GM18511 (cell line): ENCODE results near the gene ENAM.

Experiments
- ATAC-seq: cut with Tn5 transposase; IDR thresholded peaks from one replicate; pipeline ENCODE4 v1.9.1; 2021; ENCODE audit warnings: mild to moderate bottlenecking, moderate library complexity; ENCODE audit not compliant: unreplicated experiment

The ENAM gene, protein sequence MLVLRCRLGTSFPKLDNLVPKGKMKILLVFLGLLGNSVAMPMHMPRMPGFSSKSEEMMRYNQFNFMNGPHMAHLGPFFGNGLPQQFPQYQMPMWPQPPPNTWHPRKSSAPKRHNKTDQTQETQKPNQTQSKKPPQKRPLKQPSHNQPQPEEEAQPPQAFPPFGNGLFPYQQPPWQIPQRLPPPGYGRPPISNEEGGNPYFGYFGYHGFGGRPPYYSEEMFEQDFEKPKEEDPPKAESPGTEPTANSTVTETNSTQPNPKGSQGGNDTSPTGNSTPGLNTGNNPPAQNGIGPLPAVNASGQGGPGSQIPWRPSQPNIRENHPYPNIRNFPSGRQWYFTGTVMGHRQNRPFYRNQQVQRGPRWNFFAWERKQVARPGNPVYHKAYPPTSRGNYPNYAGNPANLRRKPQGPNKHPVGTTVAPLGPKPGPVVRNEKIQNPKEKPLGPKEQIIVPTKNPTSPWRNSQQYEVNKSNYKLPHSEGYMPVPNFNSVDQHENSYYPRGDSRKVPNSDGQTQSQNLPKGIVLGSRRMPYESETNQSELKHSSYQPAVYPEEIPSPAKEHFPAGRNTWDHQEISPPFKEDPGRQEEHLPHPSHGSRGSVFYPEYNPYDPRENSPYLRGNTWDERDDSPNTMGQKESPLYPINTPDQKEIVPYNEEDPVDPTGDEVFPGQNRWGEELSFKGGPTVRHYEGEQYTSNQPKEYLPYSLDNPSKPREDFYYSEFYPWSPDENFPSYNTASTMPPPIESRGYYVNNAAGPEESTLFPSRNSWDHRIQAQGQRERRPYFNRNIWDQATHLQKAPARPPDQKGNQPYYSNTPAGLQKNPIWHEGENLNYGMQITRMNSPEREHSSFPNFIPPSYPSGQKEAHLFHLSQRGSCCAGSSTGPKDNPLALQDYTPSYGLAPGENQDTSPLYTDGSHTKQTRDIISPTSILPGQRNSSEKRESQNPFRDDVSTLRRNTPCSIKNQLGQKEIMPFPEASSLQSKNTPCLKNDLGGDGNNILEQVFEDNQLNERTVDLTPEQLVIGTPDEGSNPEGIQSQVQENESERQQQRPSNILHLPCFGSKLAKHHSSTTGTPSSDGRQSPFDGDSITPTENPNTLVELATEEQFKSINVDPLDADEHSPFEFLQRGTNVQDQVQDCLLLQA

DNA sequence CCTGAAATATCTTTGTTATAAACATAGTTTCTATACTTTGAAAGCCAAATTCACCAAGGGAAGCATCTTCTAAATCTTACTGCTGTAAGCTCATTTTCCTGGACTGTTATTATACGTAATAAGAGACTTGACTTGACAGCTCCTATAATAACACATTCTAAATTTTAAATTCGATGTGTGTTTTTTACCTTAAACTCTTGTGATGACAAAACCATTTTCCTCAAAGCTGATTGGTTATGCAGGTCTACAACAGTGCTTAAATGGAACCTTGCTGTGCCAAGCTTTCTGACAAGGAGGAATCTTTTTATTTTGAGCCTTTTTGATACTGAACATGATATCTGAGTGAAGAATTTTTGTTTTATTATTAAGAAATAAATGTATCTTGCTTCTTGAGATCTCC is at the start of gene ENAM:
Gene ENAM, plus strand, starts transcription at position 301 of the 400 bp plus-strand sequence. CDS start 757 bp downstream, outside the sequence.
- ATAC-seq = no peak

DNA sequence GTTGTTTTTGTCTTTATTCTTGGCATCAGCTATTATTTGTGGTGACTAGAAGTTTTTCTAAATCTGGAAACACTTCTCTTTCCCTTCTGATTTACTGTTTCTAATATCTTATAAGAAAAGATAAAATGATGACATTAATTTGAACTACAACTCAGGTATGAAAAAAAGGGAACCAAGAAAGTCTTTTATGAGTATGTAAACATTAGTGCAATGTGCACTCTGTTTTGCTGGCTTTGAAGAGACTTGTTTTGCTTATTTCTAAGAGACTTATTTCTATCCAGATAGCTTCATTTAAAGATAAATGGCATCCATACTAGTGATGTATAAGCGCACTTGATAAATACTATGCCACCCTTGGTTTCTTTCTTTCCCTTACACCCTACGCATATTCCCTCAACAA is 46.6 kb upstream of the ENAM start:
- no peak for ATAC-seq

DNA sequence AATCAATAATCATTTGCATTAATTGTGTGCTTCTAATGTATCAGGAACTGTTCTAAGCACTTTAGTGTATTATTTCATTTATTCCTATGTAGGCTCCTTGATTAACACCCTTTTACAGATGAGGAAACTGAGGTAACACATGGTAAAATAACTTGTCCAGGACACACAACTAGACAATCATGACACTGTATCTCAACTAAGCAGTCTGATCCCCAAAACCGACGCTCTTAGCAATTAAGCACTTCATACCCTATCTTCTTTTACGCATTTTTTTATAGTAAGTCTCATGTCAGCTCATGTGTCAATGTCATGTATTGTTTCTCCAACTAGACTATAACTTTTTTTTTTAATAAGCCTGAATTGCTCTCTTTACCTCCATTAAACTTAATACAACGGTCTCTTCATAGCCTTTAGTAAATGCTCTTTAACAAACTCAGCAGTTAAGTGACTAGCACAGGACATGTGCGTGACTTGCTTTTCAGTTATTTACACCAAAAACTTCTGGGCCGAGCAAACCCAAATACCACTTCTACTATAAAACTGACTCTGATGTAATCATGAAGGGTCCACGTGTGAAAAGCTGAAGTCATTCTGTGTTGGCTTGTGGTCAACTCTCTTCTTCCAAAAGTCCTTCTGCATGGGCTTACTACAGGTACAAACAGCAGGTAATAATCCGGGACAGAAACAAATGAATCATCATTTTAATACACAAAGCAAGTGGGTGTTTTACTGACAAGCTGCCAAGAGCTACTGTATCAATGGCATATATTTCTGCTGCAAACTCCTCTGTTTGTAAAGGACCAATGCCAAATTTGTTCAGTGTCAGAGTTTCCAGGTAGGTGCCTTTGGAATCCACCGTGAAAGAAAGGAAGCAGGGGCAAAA is 44.4 kb upstream of the ENAM start:
- no peak for ATAC-seq

DNA sequence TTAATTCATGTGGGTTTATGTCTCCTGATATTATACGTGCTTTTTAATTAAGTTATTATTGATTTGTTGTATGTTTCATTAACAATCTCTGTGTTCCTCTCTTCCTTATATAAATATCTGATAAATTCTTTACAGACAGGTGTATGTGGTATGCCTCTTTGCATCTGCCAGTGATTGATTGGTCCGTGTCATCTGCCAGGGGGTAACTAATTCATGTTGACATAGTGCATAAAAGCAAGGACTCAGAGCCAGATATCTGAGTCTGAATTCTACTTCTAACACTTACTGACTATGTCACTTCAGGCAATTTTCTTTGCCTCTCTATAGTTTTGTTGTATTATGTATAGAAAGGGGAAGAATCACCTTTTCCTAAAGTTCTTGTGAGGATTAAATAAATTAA is 41.7 kb upstream of the ENAM start:
- no peak for ATAC-seq

DNA sequence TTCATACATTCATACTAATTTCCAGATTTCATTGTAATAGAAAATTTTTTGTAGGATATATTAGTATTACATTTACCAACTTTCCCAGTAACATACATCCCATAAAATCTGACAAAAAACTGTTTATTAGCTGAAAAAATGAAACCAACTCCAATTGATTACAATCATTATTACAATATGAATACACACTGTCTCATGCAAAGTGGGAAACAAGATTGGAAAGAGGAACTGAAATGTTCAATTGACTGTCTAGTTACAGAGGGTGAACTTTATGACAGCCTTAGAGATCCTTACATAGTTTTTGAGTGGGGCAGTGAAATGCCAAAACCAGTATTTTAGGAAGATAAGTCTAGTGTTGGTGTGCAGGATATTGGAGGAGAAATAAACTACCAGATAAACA is 38.8 kb upstream of the ENAM start:
- peak; percentile 99 for ATAC-seq

DNA sequence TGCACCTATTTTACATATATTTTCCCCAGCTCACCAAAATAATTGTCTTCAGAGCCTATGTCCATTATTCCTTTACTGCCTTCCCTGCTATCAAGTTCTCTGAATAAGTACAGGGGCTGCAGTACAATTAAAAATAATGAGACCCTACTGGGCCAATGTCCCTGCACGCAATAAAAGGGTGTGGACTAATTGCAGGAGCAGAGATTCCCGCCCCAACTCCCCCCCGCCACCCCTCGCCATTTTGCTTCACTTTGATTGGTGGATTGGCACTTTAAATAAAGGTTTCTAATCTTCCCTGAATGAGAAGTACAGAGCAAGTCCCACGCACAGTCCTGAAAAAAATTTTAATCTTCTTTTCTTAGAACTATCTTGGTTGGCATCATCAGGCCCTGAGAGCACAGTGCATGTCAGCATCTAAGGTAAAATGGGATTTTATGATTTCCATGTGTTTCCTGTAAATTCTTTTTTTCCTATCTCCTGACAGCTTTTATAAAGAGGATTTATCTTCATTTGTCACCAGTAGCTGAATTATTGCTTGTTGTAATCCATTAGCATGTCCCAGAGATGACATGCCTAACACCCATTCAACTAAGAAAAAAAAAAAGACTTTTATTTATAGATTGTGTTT is 36.5 kb upstream of the ENAM start, which contains the start of gene AMBN:
Gene AMBN, plus strand, starts transcription at position 302 of the 628 bp plus-strand sequence. Its CDS starts 103 bp downstream, at position 405.
- no peak for ATAC-seq

DNA sequence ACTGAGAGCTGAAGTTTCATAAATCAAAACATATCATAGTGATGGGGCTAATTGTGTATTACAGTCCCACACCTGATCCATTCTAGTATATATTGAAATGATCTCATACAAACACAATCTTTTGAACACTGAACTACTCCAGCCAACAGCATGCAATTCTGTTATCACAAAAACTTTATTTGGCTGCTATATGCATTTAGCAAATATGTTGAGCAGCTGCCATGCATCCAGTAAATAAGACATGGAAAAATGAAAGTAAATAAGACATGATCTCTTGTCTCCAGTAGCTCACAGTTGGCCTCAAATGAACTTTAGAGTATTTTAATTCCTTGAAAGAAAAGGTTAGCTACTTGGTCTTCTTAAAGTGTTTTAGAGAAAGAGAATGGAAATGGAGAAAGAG is 34.3 kb upstream of the ENAM start:
- no peak for ATAC-seq

DNA sequence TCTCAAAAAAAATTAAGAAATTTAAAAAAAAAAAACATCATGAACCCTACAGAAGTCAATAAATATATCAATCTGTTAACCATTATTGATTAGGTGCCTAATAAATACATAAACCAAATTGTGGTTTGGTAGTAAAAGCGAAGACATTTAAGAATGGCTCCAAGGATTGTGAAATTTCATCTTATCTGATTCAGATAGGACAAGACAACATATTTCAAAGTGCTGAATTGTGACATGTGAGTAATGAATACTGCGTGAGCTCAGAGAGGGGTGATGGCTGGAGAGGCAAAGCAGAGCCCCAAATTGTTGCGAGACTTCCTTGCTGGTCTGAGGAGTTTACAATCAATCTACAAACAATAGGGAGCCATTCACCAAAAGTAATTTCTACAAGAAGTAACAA is 28.2 kb upstream of the ENAM start:
- ATAC-seq = no peak

DNA sequence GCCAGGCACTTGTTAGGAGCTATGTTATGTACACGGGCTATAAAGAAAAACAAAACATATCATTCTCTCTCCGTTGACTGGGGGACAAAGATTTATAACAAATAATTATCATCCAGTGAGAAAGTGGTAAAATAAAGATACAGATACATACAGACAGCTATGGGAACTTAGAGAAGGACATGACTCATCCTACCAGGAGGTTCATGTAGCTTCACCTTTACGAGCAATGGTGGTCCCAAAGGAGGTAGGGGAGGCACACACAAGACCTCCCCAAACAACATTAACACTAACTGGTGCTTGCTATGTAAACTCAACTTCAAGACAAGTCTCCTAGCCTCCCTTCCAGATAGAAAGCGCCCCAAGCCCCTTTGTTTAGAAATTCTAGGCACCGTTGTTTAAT is 27.6 kb upstream of the ENAM start:
- ATAC-seq = peak; percentile 7

DNA sequence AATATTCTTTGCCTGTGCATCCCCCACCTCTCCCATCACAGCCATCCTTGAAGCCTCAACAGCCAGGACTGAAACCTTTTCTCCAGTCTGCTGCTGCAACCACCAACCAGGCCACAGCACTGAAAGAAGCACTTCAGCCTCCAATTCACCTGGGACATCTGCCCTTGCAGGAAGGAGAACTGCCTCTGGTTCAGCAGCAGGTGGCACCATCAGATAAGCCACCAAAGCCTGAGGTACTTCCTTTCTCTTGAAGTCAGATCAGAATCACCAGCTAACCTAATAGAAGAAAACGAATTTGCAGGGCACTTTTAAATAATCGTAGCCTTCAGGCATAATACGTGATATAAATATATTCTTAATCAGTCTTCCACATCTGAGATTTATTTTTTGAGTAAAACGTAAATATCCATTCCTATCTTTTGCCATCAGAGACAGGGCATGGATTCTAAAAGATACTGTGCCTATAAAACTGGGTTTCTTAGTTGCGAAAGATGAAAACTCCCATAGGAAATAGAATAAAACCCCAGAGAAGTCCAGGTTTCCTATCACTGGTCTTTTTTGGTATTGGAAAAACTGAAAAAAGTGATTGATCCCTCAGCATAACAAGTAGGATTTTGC is 27.0 kb upstream of the ENAM start:
- ATAC-seq = peak; percentile 99

DNA sequence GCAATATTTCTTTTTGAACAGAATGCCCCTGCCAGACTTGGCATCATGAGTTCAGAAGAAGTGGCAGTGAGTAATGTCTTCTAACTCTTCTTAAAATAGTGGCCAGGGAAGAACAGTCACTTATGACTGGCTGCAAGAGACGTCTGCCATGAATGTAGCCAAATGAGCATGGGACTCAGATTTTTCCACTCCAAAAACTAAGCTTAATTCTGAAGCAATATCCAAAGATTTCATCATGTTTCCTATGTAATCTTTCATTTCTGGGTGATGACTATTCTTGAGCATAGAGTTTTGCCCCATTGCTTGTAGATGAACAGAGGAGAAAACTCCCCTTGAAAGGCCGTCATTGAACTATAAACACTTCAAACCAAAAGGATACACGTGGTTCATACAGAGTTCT is 24.7 kb upstream of the ENAM start:
- ATAC-seq = no peak

DNA sequence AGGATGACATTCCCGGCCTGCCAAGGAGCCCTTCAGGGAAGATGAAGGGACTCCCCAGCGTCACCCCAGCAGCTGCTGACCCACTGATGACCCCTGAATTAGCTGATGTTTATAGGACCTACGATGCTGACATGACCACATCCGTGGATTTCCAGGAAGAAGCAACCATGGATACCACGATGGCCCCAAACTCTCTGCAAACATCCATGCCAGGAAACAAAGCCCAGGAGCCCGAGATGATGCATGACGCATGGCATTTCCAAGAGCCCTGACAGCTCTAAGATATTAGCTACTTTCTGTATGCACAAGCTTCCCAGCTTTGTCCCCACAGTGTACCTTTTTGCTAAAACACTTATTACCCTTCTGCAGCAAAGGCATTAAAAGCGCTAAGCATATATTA is 22.1 kb upstream of the ENAM start:
- ATAC-seq = no peak

DNA sequence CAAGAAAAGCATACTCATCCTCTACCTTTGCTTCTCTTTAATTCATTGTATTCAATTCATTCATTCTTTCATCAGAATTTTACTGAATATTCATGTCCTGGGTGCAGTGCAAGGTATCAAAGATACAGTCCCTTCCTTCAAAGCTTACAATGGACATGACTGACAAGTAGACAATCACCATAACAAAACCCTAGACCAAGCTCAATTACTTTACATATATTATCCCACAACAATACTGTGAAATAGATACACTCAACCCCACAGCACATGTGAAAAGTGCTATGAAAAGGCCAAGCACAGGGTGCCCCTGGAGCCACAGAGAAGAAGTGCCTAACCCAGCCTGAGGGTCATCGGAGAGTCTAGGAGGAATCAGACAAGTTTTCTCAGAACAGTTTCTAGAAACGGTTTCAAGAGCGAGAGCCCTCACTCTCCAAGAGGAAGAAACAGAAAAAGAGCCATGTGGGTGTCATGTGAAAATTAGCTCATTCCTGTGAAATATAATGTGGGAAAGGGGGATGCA is 21.1 kb upstream of the ENAM start:
- ATAC-seq = no peak

DNA sequence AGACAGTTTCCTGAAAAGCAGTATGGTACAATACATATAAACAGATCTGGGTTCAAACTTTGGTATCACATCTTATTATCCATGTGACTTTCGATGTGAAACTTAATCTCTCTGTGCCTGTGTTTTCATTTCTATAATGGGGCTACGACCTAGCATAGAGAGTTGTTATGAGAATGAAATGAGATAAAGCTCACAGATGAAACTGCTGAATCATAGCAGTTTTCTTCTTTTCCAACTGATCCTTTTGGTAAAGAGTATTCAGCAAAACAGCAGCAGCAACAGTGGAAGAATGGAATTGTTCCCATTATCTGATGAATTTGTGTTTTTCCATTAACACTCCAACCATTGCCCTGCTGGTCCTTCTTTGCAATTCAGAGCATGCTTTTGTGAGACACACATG is 20.2 kb upstream of the ENAM start:
- no peak for ATAC-seq

DNA sequence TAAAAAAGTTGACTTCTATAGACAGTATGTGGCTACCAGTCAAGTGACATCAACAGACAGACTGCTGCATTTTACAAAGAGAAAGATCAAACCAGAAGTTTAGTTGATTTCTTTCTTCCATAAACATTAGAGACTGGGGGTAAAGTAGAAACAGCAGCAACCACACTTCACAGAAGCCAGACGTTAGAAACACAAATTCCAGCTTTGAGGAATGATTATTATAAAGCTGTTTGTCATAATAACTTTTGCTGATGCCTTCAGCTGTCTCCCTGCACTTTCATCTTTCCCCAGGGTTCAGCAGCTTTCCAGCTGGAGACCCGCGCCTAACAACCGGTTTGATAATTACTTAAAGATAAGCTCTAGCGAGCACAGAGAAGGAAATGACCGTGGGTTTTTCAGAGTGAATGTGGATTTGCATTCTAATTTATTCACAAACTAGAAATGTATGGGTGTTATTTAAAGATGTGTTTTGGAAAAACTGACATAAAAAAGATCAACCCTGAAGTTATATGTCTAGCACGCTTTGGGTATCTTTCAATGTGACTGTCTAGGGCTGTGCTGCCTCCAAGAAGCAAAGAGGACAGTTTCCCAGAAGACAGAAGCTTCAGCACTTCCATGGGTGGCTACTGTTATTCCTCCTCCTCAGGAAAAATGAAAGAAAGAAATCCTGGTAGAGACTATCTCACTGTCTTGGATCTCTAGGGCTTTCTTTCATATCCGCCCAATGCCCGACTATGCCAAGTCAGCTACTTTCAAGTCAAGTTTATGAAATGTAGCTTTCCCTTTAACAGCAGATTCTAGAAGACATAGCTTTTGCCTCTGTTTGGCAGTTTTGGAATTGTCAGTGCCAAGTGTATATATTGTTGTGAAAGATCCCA is 15.0 kb upstream of the ENAM start:
- ATAC-seq = peak; percentile 72

DNA sequence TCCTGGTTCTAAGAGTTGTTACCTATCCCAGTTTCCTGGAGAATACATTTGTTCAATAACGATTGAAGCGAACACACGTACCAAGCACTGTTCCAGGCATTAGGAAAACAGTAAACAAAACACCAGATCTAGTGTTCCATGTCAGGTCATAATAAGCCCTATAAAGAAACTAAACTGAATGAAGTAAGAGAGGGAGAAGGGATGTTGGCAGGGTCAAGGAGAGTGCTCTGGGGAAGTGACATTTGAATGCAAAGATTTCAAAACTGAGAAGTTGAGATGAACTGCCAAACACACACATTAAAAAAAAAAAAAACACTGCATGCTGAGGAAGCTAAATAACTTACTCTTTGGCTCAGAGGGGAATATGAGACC is 14.4 kb upstream of the ENAM start:
- no peak for ATAC-seq

DNA sequence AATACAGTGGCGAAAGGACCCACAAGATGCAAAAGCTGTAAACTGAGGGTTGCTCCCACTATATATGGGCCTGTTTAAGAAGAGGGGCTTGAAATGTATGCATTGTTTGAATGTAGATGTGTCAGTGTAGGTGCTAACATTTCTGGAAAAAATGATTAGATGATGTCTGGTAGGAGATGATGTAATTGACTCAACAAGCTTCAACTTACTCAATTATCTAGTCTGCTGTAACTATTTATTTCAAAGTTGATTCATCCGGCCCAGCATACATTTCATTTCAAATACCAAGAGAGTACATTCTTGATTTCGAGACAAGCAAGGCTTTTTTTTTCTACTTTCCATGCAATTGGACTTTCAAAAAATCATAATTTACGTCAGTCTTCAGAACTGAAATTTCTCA is 9.3 kb upstream of the ENAM start:
- no peak for ATAC-seq

DNA sequence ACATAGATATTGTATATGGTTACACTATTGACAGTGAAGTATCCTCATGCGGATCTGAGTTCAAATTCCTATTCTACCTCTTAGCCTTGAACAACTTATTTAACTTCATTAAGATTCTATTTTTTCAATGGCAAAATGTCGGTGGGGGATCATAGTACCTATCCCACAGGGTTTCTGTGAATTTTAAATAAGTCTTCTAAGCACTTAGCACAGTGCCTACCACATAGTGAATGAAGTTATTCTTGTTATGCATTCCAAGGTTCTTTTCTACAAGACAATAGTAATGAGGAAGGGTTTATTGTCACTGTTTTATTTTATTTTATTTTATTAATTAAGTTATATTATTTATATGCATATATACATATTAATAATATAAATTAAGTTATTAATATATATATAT is 8.8 kb upstream of the ENAM start:
- no peak for ATAC-seq
